K562 (cell line): ENCODE measurements around the gene GRWD1. TPM values are rescaled to one million over a fixed set of nuclear protein-coding genes. Genes with fewer than 3 reads are reported as not detected.

Source experiments
- ATAC-seq: fragments of 200-7000 bp; cut with Tn5 transposase; 3 replicates; pipeline ENCODE4 v1.9.1; 2020; ENCODE audit warnings: moderate library complexity
- BruUV-seq: library from RNA; stranded (reverse); fragments of 400-500 nt; replicated peaks from 2 replicates; lab custom pipeline; 2021; lab: Mats Ljungman, UMichigan
- CTCF ChIA-PET: fragments of 300-600 bp; formaldehyde crosslinking; extraction: SDS; loops from one replicate; lab custom pipeline; 2021; ENCODE audit warnings: low intra/inter-chr PET ratio; lab: Yijun Ruan, JAX
- POLR2A ChIA-PET: fragments of 300-600, 350-650 bp; sonication (Branson Sonifier 250); formaldehyde crosslinking; extraction: SDS; loops from one replicate; lab custom pipeline; 2021; ENCODE audit warnings: antibody characterized with exemption, inconsistent platforms; lab: Yijun Ruan, JAX
- DNase-seq, 4 experiments: peaks; one replicate each; pipeline versions ENCODE4 v3.0.0 to v3.0.0-alpha.2; 2011 to 2018; ENCODE audit warnings: low spot score in 3 of 4, mixed read lengths in 3 of 4; ENCODE audit errors: extremely low read depth in 1 of 4
- FAIRE-seq: peaks from 2 replicates; lab custom pipeline; 2011; peaks lifted over from hg19 to GRCh38; lab: Jason Lieb, UNC
- H2AFZ ChIP-seq: 2 replicates; pipeline ENCODE4 v1.6.0; 2011; ENCODE audit warnings: low read depth, low read length, control low read depth, inconsistent platforms
- H3K27ac ChIP-seq: fragments of 200-600 bp; 3 replicates; pipeline ENCODE4 v1.8.0; 2011; ENCODE audit warnings: low read depth, mild to moderate bottlenecking, control low read depth, inconsistent platforms, low read length, moderate library complexity, mixed read lengths; ENCODE audit errors: extremely low read depth
- H3K27me3 ChIP-seq, 2 experiments: fragments of 300-600 bp in 1 of 2; 2 replicates in 1 of 2; 3 replicates in 1 of 2; pipeline versions ENCODE4 v1.6.0 to v1.8.0; 2011; ENCODE audit warnings: inconsistent platforms in 2 of 2, low read length in 2 of 2, mild to moderate bottlenecking in 1 of 2, mixed read lengths in 1 of 2, moderate library complexity in 1 of 2; ENCODE audit not compliant: control insufficient read depth in 2 of 2, insufficient read depth in 2 of 2
- H3K36me3 ChIP-seq: fragments of 300-600 bp; 3 replicates; pipeline ENCODE4 v1.8.0; 2011; ENCODE audit warnings: mild to moderate bottlenecking, low read length, inconsistent platforms; ENCODE audit not compliant: control insufficient read depth, insufficient read depth
- H3K4me1 ChIP-seq, 2 experiments: fragments of 200-600 bp in 1 of 2; replicated peaks in 1 of 2; 2 replicates in 1 of 2; 3 replicates in 1 of 2; pipeline versions ENCODE4 v1.5.1 to v1.8.0; 2011; ENCODE audit warnings: inconsistent platforms in 2 of 2, low read length in 2 of 2, mild to moderate bottlenecking in 1 of 2, mixed read lengths in 1 of 2, moderate library complexity in 1 of 2; ENCODE audit not compliant: control insufficient read depth in 2 of 2, insufficient read depth in 2 of 2
- H3K4me2 ChIP-seq: 2 replicates; pipeline ENCODE4 v1.6.1; 2011; ENCODE audit warnings: low read length, control low read depth, inconsistent platforms, mixed read lengths; ENCODE audit not compliant: insufficient read depth
- H3K4me3 ChIP-seq: fragments of 200-600 bp; sonication (generic), shearing (Covaris generic); 2 replicates; pipeline ENCODE4 v1.5.1; 2016; ENCODE audit warnings: control low read depth, inconsistent platforms
- H3K79me2 ChIP-seq: fragments of 200-600 bp; 3 replicates; pipeline ENCODE4 v1.8.0; 2011; ENCODE audit warnings: low read length, inconsistent platforms; ENCODE audit not compliant: control insufficient read depth, insufficient read depth
- H3K9ac ChIP-seq, 2 experiments: 2 replicates each; pipeline versions ENCODE4 v1.6.0 to v1.6.1; 2011; ENCODE audit warnings: low read depth in 2 of 2, low read length in 2 of 2, control low read depth in 1 of 2, inconsistent platforms in 1 of 2, mild to moderate bottlenecking in 1 of 2, mixed read lengths in 1 of 2; ENCODE audit not compliant: insufficient read depth in 1 of 2
- H3K9me1 ChIP-seq: one replicate; pipeline ENCODE4 v1.6.0; 2011; ENCODE audit warnings: inconsistent platforms, mild to moderate bottlenecking, low read length, moderate library complexity; ENCODE audit not compliant: control insufficient read depth, insufficient read depth
- H3K9me3 ChIP-seq: replicated peaks from 2 replicates; pipeline ENCODE4 v1.5.1; 2011; ENCODE audit warnings: low read depth, low read length, inconsistent platforms; ENCODE audit not compliant: control insufficient read depth, insufficient read depth
- H4K20me1 ChIP-seq: replicated peaks from 2 replicates; pipeline ENCODE4 v1.6.1; 2011; ENCODE audit warnings: low read length, inconsistent platforms, mixed read lengths; ENCODE audit not compliant: control insufficient read depth, insufficient read depth
- ATF1 ChIP-seq, 2 experiments: fragments of 450-650 bp in 1 of 2; IDR thresholded peaks; 2 replicates each; pipeline ENCODE4 v1.6.1; 2016; ENCODE audit warnings: missing compliant biosample characterization in 1 of 2, missing genetic modification characterization in 1 of 2
- CBX2 ChIP-seq: fragments of 200-600 bp; sonication (generic); IDR thresholded peaks from one replicate; pipeline ENCODE4 v1.6.1; 2012; ENCODE audit warnings: mild to moderate bottlenecking, low read length, inconsistent platforms; ENCODE audit not compliant: insufficient read depth, poor library complexity, severe bottlenecking
- CUX1 ChIP-seq: fragments of 200-800 bp; sonication (Bioruptor generic); IDR thresholded peaks from 2 replicates; pipeline ENCODE4 v1.6.1; 2016; ENCODE audit warnings: missing genetic modification characterization, missing compliant biosample characterization
- HMBOX1 ChIP-seq: sonication (generic); IDR thresholded peaks from 2 replicates; pipeline ENCODE4 v1.6.1; 2016
- KDM4B ChIP-seq, 2 experiments: fragments of 450-650 bp in 1 of 2; sonication (generic) in 1 of 2; IDR thresholded peaks; 2 replicates each; pipeline ENCODE4 v1.6.1; 2016 to 2017; ENCODE audit warnings: borderline replicate concordance in 2 of 2, antibody characterized with exemption in 1 of 2, low read depth in 1 of 2, mild to moderate bottlenecking in 1 of 2
- RAD21 ChIP-seq, 2 experiments: fragments of 250-450 bp in 1 of 2; fragments of 450-650 bp in 1 of 2; sonication (Bioruptor Pico) in 1 of 2; formaldehyde crosslinking in 1 of 2; IDR thresholded peaks in 1 of 2; conservative IDR thresholded peaks in 1 of 2; 2 replicates each; pipeline versions ENCODE4 v1.4.0 to v1.8.0; 2020 to 2022; ENCODE audit warnings: mild to moderate bottlenecking in 2 of 2, moderate library complexity in 1 of 2
- RBM14 ChIP-seq: fragments of 200-400 bp; formaldehyde crosslinking; IDR thresholded peaks from 2 replicates; pipeline ENCODE4 v1.6.1; 2018; ENCODE audit warnings: low read depth, mild to moderate bottlenecking, low read length, moderate library complexity, borderline replicate concordance; ENCODE audit not compliant: insufficient read depth
- SMARCB1 ChIP-seq: IDR thresholded peaks from 2 replicates; pipeline ENCODE4 v1.6.1; 2011; ENCODE audit warnings: improper control_type of control experiment, low read depth; ENCODE audit not compliant: insufficient read length
- ZNF146 ChIP-seq: IDR thresholded peaks from one replicate; pipeline ENCODE4 v1.6.1; 2018; ENCODE audit warnings: missing compliant biosample characterization; ENCODE audit not compliant: unreplicated experiment
- ZNF586 ChIP-seq: fragments of 450-650 bp; formaldehyde crosslinking; conservative IDR thresholded peaks from 2 replicates; pipeline ENCODE4 v1.4.0; 2020; ENCODE audit warnings: mild to moderate bottlenecking, moderate library complexity
- WGBS: fragments of 100-300 bp; shearing (Covaris generic); methylation state at CpG from one replicate; pipeline ENCODE4 v1.1.6; 2016; ENCODE audit warnings: low coverage, mixed read lengths; ENCODE audit not compliant: insufficient coverage; ENCODE audit errors: missing lambda C conversion rate; 5-methylcytosine and 5-hydroxymethylcytosine counted together
- in situ Hi-C: fragments of 300-500 bp; cut with MboI; formaldehyde crosslinking; loops from 4 replicates; pipeline ENCODE4 v1.15.0; 2018; ENCODE audit warnings: inconsistent platforms, mixed read lengths
- intact Hi-C: fragments of 100-400 bp; cut with micrococcal nuclease; formaldehyde crosslinking; loops from 2 replicates; pipeline ENCODE4 v1.14.2; 2022
- polyA plus RNA-seq, 8 experiments: library from polyadenylated mRNA; depleted of rRNA in 4 of 8; stranded (reverse) in 5 of 8; unstranded in 3 of 8; fragments of >200 nt; fragmentation: Nextera tagmentation in 2 of 8; fragmentation: Illumina TruSeq in 1 of 8; extraction: Ambion mirVana in 2 of 8; extraction: Trizol in 1 of 8; gene quantifications; 2 replicates each; pipeline versions ENCODE4 v1.2.1 to v1.2.3, GENCODE V29; 2011 to 2014; ENCODE audit warnings: inconsistent platforms in 1 of 8, missing spikeins in 1 of 8
- total RNA-seq, 7 experiments: library from RNA; depleted of rRNA in 6 of 7; stranded (reverse); fragments of >200 nt in 6 of 7; fragmentation: Illumina TruSeq in 2 of 7; extraction: Trizol in 2 of 7; gene quantifications; 2 replicates each; pipeline versions ENCODE4 v1.2.1 to v1.2.3, GENCODE V29; 2011 to 2021; ENCODE audit warnings: low replicate concordance in 1 of 7
- TF ChIP-seq, protein P1 (sequence below): IDR thresholded peaks from 2 replicates; pipeline ENCODE4 v1.6.1; 2016; ENCODE audit warnings: missing genetic modification characterization, missing compliant biosample characterization

The GRWD1 gene
- total and polyA plus RNA-seq, 9 of the 15 experiments (the other 6 are each of a cell fraction or from before 2014, with no cell fraction given), result 1.5 to 87.2 (median 24.5) TPM

DNA sequence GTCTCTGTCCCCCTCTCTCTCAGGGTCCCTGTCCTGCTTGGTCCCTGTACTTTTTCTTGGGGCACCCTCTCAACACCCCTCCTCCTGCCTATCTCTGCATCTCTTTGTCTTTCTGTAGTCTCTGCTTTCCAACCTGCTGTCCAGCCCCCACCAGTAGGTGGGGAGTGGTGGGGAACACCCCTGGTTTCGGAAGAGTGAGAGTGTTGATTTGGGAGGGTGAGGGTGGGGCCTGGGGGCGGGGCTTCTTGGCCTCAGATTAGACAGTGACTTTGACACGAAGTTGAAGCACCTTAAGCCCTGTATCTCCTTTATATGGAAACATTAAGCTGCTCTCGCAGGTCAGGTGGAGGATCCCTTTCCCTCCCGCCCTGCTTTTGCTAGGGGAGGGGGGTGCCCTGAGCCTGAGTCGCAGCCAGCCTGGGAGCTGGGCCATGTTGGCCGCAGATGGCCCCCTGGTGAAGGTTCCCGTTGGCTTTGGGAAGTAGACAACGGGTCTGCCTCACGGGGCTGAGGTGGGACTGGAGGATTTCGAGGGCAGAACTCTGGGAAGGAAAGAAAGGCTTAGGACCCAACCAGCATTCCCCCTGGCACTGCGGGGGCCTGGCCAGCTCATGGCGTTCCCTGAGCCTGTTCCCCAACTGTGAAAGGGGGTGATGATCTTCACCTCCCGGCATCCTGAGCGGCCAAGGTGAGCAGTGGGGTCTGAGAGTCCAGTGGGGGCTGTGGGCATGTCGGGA is 9.6 kb downstream of the GRWD1 start, which contains the start of gene KCNJ14:
TSS of gene KCNJ14 (plus strand) at position 404 of the 737 bp plus-strand sequence. CDS start 6,151 bp downstream, outside the sequence.
- peaks cover 0 to 36% of the 10 kb centered on the region in 2 experiments; a peak in 2 of 5 replicates for H3K4me1 ChIP-seq
- no peaks in the 10 kb centered on the region for H3K27me3 ChIP-seq
- H3K27ac ChIP-seq, result no peak within 1 kb of the TSS
- TF ChIP-seq ATF1 (CRISPR knock-in tag; IDR thresholded peaks at IDR 0.05), result no peak
- TF ChIP-seq ATF1 (tag; IDR thresholded peaks at IDR 0.05), result no peak
- TF ChIP-seq RAD21 (CRISPR knock-in tag; conservative IDR thresholded peaks at IDR 0.05 in 1 of 2, IDR thresholded peaks at IDR 0.05 in 1 of 2), result no peak
- TF ChIP-seq ZNF146, result no peak
- no peak for TF ChIP-seq HMBOX1
- TF ChIP-seq SMARCB1, result no peak
- no peak for TF ChIP-seq CUX1
- TF ChIP-seq ZNF586, result no peak
- TF ChIP-seq KDM4B (IDR thresholded peaks at IDR 0.05; ENCODE audit: borderline replicate concordance in 2 of 2, low read depth in 1 of 2), result no peak
- TF ChIP-seq, protein P1, sequence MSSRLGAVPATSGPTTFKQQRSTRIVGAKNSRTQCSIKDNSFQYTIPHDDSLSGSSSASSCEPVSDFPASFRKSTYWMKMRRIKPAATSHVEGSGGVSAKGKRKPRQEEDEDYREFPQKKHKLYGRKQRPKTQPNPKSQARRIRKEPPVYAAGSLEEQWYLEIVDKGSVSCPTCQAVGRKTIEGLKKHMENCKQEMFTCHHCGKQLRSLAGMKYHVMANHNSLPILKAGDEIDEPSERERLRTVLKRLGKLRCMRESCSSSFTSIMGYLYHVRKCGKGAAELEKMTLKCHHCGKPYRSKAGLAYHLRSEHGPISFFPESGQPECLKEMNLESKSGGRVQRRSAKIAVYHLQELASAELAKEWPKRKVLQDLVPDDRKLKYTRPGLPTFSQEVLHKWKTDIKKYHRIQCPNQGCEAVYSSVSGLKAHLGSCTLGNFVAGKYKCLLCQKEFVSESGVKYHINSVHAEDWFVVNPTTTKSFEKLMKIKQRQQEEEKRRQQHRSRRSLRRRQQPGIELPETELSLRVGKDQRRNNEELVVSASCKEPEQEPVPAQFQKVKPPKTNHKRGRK (tag), result no peak
- TF ChIP-seq CBX2, result no peak
- no peak for TF ChIP-seq RBM14
- H3K4me2 ChIP-seq, result no peak within 1 kb of the TSS
- no peak for FAIRE-seq
- POLR2A ChIA-PET, result no interaction called here
- H3K79me2 ChIP-seq, result peaks cover 12% of the 10 kb centered on the region
- in situ Hi-C loops (no loop called here), intact Hi-C loops (no loop called here)
- H2AFZ ChIP-seq, result no peak within 1 kb of the TSS
- peaks cover 9% of the 10 kb centered on the region for H4K20me1 ChIP-seq
- no TSS peak for BruUV-seq
- 93% methylated on average over 10 of the region's 16 CpGs for WGBS
- H3K9me3 ChIP-seq, result no peaks in the 10 kb centered on the region
- peak within 1 kb of the TSS in 1 of 2 experiments; percentile 74; a peak in 2 of 4 replicates for H3K9ac ChIP-seq
- no peaks in the 10 kb centered on the region for H3K9me1 ChIP-seq
- H3K36me3 ChIP-seq, result peaks cover 86% of the 10 kb centered on the region
- ATAC-seq, result peak; percentile 65
- no peak within 1 kb of the TSS for H3K4me3 ChIP-seq
- peak; percentile 33 to 52 (median 48) for DNase-seq
- CTCF ChIA-PET, result no interaction called here
